ENCODE data around the gene CTNNA2. TPM values are rescaled to one million over a fixed set of nuclear protein-coding genes. Genes with fewer than 3 reads are reported as not detected.
A peak's percentile ranks its signal among the peaks of the same experiment; 100 is the strongest.

Gene CTNNA2
- total RNA-seq, 2 donors from 2014 or later: 0.17 to 0.88 TPM

GRCh38 chr2:80303006-80303908 lies 790.4 kb downstream of the CTNNA2 start:
- Histone ChIP-seq H3K9me3 (no peaks in the 10 kb centered on the region), H3K4me3 (peak overlapping the region; percentile 7), H3K4me1 (no peaks in the 10 kb centered on the region), H3K9ac (ENCODE audit: low read depth in 2 of 2, low read length in 2 of 2) (peak overlapping the region in 1 of 2 donors; percentile 5), H3K36me3 (no peaks in the 10 kb centered on the region), H3K27me3 (peaks cover 33% of the 10 kb centered on the region), H3K27ac (no peak overlapping the region)
- no peak for TF ChIP-seq CTCF (IDR thresholded peaks at IDR 0.05)
- peak; percentile 19 for DNase-seq
- intact Hi-C loops (cut with DNase I): no loop called here

GRCh38 chr2:80303909-80304837 lies 791.3 kb downstream of the CTNNA2 start, which contains the start of gene LRRTM1:
TSS of gene LRRTM1 (minus strand) at chr2:80304752. CDS start at chr2:80303819, 933 bp downstream.
- H3K9ac ChIP-seq (ENCODE audit: low read depth in 2 of 2, low read length in 2 of 2): no peak within 1 kb of the TSS
- no peaks in the 10 kb centered on the region for H3K4me1 ChIP-seq
- intact Hi-C loops (cut with DNase I): no loop called here
- DNase-seq: no peak
- no peaks in the 10 kb centered on the region for H3K9me3 ChIP-seq
- H3K27me3 ChIP-seq: peaks cover 33% of the 10 kb centered on the region
- no peaks in the 10 kb centered on the region for H3K36me3 ChIP-seq
- no peak within 1 kb of the TSS for H3K27ac ChIP-seq
- H3K4me3 ChIP-seq: peak within 1 kb of the TSS; percentile 11
- no peak for TF ChIP-seq CTCF (IDR thresholded peaks at IDR 0.05)

GRCh38 chr2:80311304-80311703 lies 798.5 kb downstream of the CTNNA2 start:
- Histone ChIP-seq H3K4me3 (no peak overlapping the region), H3K9ac (ENCODE audit: low read depth in 2 of 2, low read length in 2 of 2) (no peak overlapping the region), H3K27ac (no peak overlapping the region), H3K4me1 (no peaks in the 10 kb centered on the region), H3K36me3 (no peaks in the 10 kb centered on the region), H3K9me3 (no peaks in the 10 kb centered on the region), H3K27me3 (no peaks in the 10 kb centered on the region)
- no peak for DNase-seq
- no peak for TF ChIP-seq CTCF (IDR thresholded peaks at IDR 0.05)
- intact Hi-C loops (cut with DNase I): no loop called here

- Histone ChIP-seq H3K27me3 (no peaks in the 10 kb centered on the region), H3K4me3 (no peak overlapping the region), H3K4me1 (no peaks in the 10 kb centered on the region), H3K9ac (ENCODE audit: low read depth in 2 of 2, low read length in 2 of 2) (no peak overlapping the region), H3K27ac (no peak overlapping the region), H3K9me3 (no peaks in the 10 kb centered on the region), H3K36me3 (no peaks in the 10 kb centered on the region)
- no peak for DNase-seq
- intact Hi-C loops (cut with DNase I): no loop called here
- TF ChIP-seq CTCF (IDR thresholded peaks at IDR 0.05): no peak
Measured at GRCh38 chr2:80312282-80312839, 799.5 kb downstream of the CTNNA2 start.

GRCh38 chr2:80322311-80322920 lies 809.6 kb downstream of the CTNNA2 start:
- Histone ChIP-seq H3K4me3 (no peak overlapping the region), H3K27ac (no peak overlapping the region), H3K4me1 (no peaks in the 10 kb centered on the region), H3K27me3 (no peaks in the 10 kb centered on the region), H3K9ac (ENCODE audit: low read depth in 2 of 2, low read length in 2 of 2) (no peak overlapping the region), H3K36me3 (no peaks in the 10 kb centered on the region), H3K9me3 (no peaks in the 10 kb centered on the region)
- intact Hi-C loops (cut with DNase I): loop anchor here (10.0 kb wide), 1 partner anchor 182 kb away; no protein-coding TSS in a partner anchor
- no peak for TF ChIP-seq CTCF (IDR thresholded peaks at IDR 0.05)
- no peak for DNase-seq

Measured in colonic mucosa (tissue), 4 donors.